GM19238 (cell line): ENCODE measurements around the gene SKP2.

Experiments
- DNase-seq: peaks from one replicate; pipeline ENCODE4 v3.0.0; 2011; ENCODE audit warnings: low spot score; ENCODE audit not compliant: insufficient read length

SKP2 gene

GRCh38 chr5:36199620-36200019, 47.7 kb downstream of the SKP2 start:
- no peak for DNase-seq

DNA sequence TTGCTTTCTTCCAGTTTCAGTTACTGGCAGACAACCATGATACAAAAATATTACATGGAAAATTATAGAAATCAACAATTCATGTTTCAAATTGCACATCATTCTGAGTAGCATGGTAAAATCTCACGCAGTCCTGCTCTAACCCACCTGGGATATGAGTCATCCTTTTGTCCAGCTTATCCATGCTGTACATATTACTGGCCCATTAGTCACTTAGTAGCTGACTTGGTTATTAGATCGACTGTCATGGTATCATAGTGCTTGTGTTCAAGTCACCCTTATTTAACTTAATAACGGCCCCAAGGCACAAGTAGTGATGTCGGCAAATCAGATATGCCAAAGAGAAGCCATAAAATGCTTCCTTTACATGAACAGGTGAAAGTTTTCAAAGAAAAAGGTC, 48.6 kb downstream of the SKP2 start:
- DNase-seq, result no peak

DNA sequence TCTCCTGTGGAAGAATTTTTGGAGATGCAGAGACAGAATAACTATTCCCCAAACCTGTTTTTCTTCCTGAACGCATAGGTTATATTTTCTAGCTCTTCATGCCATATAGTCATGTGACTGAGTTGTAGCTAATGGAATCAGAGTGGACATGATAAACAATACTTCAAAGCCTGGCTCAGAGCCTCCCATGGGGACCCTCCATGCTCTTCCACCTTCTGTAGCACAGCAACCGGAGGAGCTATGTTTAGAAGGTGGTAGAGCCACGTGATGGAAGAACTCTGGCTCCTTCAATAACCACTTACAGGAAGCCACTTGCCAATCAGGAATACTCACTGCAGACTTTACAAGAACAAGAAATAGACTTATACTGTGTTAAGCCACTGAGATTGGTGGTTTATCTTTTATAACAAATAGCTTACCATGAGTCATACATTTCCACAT, 50.6 kb downstream of the SKP2 start:
- DNase-seq, result no peak

GRCh38 chr5:36205329-36205728, 53.4 kb downstream of the SKP2 start:
- no peak for DNase-seq

- DNase-seq, result no peak
Observed at GRCh38 chr5:36206913-36207312, 55.0 kb downstream of the SKP2 start.

DNA sequence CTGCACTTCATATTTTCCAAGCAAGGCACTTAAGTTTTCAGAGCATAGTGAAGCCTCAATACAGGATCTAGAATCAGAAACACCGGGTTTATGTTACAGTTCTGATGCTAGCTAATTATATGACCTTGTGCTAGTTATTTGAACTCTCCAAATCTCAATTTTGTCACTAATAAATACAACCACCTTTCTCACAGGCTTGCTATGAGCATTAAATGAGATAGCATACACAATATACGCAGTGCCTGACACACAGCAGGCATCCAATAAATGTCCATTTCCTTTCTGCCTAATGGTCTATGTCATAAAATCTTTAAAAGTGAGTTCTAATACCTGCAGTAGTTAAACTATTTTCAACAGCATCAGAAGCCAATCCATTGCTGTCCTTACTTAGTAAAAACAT, 56.9 kb downstream of the SKP2 start:
- DNase-seq, result no peak

- no peak for DNase-seq
Observed at GRCh38 chr5:36209664-36210063, 57.8 kb downstream of the SKP2 start.

DNA sequence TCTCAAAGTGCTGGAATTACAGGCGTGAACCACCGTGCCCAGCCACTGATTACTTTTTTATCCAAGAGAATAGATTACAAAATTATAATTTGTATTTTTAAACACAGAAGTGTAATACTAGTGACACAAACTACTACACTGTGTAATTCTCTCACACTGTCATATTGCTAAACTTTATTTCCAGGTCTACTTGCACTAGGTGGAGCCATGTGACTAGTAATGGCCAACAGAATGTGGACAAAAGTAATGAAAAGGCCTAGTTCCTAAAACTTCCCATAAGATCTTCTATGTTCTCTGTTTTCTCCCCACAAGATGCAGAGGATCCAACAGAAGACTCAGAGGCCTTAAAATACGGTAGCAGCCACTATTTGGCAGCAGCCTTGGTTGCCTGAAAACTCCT, 62.5 kb downstream of the SKP2 start:
- DNase-seq, result no peak

DNA sequence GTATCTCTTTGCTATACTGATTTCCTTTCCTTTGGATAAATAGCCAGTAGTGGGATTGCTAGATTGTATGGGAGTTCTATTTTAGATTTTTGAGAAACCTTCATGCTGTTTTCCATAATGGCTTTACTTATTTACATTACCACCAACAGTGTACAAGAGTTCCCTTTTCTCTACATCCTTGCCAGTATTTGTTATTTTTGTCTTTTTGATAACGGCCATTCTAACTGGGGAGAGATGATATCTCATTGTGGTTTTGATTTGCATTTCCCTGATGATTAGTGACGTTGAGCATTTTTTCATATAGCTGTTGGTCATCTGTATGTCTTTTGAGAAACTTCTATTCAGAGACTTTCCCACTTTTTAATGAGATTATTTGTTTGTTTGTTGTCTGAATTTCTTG, 64.0 kb downstream of the SKP2 start:
- no peak for DNase-seq

- DNase-seq, result no peak
Observed at GRCh38 chr5:36217567-36217966, 65.7 kb downstream of the SKP2 start.

DNA sequence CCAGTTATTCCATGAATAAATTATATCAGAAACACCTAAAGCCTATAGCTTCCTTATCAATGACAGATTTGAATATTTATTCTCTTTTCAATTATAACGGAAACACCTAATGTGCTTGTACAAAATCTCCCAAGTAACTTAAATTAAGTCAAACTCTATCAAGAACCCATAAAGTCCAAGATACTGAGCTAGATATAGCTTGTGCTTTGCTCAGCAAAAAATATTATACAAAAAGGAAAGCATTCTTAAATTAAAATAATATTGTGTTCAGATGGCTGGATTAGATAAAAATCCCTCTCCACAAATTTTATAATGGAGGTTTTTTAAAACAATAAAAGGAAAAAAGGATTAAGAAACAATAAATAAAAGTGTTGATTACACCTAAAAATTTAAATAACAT, 66.1 kb downstream of the SKP2 start:
- no peak for DNase-seq

- DNase-seq, result no peak
Observed at GRCh38 chr5:36222620-36223019, 70.7 kb downstream of the SKP2 start.

- no peak for DNase-seq
Observed at GRCh38 chr5:36227046-36227445, 75.1 kb downstream of the SKP2 start.

GRCh38 chr5:36228505-36228904, 76.6 kb downstream of the SKP2 start:
- no peak for DNase-seq

DNA sequence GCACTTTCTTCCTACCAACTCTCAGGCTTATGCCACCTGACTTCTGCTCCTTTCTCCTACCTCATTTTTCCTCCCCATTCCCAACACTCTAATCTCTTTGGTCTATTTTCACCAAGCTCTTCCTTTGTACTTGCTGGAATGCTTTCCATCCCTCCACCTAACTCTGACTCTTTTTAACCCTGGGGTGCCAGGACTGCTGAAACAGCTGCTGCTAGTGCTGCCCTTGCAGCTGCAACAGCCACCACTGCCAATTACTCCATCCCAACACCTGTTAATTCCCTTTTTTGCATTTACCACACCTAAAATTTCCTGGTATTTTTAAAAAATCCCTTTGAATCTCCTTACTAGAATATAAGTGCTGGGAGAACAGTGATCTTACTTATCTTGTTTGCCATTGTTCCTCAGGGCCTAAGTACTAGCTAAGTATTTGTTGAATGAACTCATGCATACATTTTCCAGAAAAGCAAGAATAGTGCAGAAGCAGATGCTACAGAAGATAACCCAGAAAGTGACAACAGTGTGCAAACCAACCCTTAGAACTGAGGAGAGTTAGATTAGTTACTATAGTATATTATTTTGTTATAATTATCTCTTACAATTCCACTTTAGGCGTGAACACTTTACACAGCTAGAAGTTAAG, 78.4 kb downstream of the SKP2 start:
- DNase-seq, result no peak

GRCh38 chr5:36232533-36232932, 80.6 kb downstream of the SKP2 start:
- no peak for DNase-seq
